T-cell (primary cell): ENCODE measurements around the gene IL1RN. TPM values are rescaled to one million over a fixed set of nuclear protein-coding genes. Genes with fewer than 3 reads are reported as not detected.

Source experiments
- ATAC-seq, 4 experiments: fragments of 200-7000 bp in 3 of 4; fragments of 150-1000 bp in 1 of 4; cut with Tn5 transposase; replicated peaks in 1 of 4; 1 replicate in 3 of 4; 2 replicates in 1 of 4; pipeline ENCODE4 v1.10.0; 2021; ENCODE audit warnings: moderate library complexity in 3 of 4, mild to moderate bottlenecking in 2 of 4, moderate number of reproducible peaks in 1 of 4
- CTCF ChIA-PET, 2 donors: fragments of 300-600 bp; sonication (Branson Sonifier 250); formaldehyde crosslinking; loops; one replicate each; lab custom pipeline; 2022; ENCODE audit warnings: antibody characterized with exemption in 2 of 2; lab: Charles Lee
- POLR2A ChIA-PET, 2 donors: fragments of 300-600 bp; sonication (Branson Sonifier 250); formaldehyde crosslinking; loops; one replicate each; lab custom pipeline; 2022; ENCODE audit warnings: antibody characterized with exemption in 2 of 2; lab: Charles Lee
- DNase-seq, 35 experiments: peaks; one replicate each; pipeline versions ENCODE4 v3.0.0 to v3.0.0-alpha.2; 2013 to 2023
- H3K27ac ChIP-seq: one replicate; pipeline ENCODE4 v1.5.1; 2013; ENCODE audit warnings: low read length
- H3K27me3 ChIP-seq, 2 experiments: replicated peaks in 1 of 2; 1 replicate in 1 of 2; 2 replicates in 1 of 2; pipeline versions ENCODE4 v1.6.1 to v1.7.0; 2013; ENCODE audit warnings: low read length in 1 of 2, mixed read lengths in 1 of 2; ENCODE audit not compliant: control insufficient read depth in 2 of 2, insufficient read depth in 2 of 2; ENCODE audit errors: extremely low read depth in 1 of 2
- H3K36me3 ChIP-seq, 2 donors: 1 replicate in 1 of 2; 2 replicates in 1 of 2; pipeline versions ENCODE4 v1.6.1 to v1.7.0; 2013; ENCODE audit warnings: low read length in 1 of 2; ENCODE audit not compliant: control insufficient read depth in 2 of 2, insufficient read depth in 1 of 2; ENCODE audit errors: extremely low read depth in 1 of 2
- H3K4me1 ChIP-seq, 2 experiments: 1 replicate in 1 of 2; 2 replicates in 1 of 2; pipeline versions ENCODE4 v1.6.1 to v1.7.0; 2013; ENCODE audit warnings: low read length in 2 of 2, mixed read lengths in 1 of 2; ENCODE audit not compliant: insufficient read depth in 2 of 2, control insufficient read depth in 1 of 2; ENCODE audit errors: extremely low read depth in 1 of 2
- H3K4me3 ChIP-seq, 2 donors: 1 replicate in 1 of 2; 2 replicates in 1 of 2; pipeline versions ENCODE4 v1.5.1 to v1.7.0; 2013; ENCODE audit warnings: mild to moderate bottlenecking in 2 of 2, low read length in 1 of 2, moderate library complexity in 1 of 2; ENCODE audit not compliant: control insufficient read depth in 1 of 2; ENCODE audit errors: extremely low read depth in 1 of 2
- H3K9me3 ChIP-seq: 2 replicates; pipeline ENCODE4 v1.7.0; 2013
- H3K27ac Mint-ChIP-seq, 2 donors: one replicate each; pipeline ENCODE4 v1.8.0; 2020 to 2021; ENCODE audit warnings: mild to moderate bottlenecking in 2 of 2, mixed read lengths in 2 of 2
- H3K27me3 Mint-ChIP-seq, 2 donors: one replicate each; pipeline ENCODE4 v1.8.0; 2021 to 2022; ENCODE audit warnings: mixed read lengths in 2 of 2
- H3K36me3 Mint-ChIP-seq: one replicate; pipeline ENCODE4 v1.8.0; 2021; ENCODE audit warnings: mixed read lengths
- H3K4me1 Mint-ChIP-seq, 3 donors: one replicate each; pipeline ENCODE4 v1.8.0; 2020 to 2022; ENCODE audit warnings: mixed read lengths in 3 of 3, mild to moderate bottlenecking in 1 of 3
- H3K4me3 Mint-ChIP-seq, 3 donors: one replicate each; pipeline ENCODE4 v1.8.0; 2020 to 2022; ENCODE audit warnings: mild to moderate bottlenecking in 3 of 3, mixed read lengths in 3 of 3, moderate library complexity in 3 of 3
- H3K9me3 Mint-ChIP-seq, 3 donors: one replicate each; pipeline ENCODE4 v1.8.0; 2020 to 2022; ENCODE audit warnings: mixed read lengths in 3 of 3
- WGBS: methylation state at CpG from one replicate; pipeline ENCODE4 v1.1.5; 2013; ENCODE audit warnings: missing lambda C conversion rate; ENCODE audit not compliant: insufficient coverage; 5-methylcytosine and 5-hydroxymethylcytosine counted together
- total RNA-seq, 35 experiments: library from RNA in 6 of 35; stranded (reverse) in 6 of 35; fragments of 120-200 nt in 1 of 35; gene quantifications; one replicate each; pipeline versions ENCODE4 v1.2.1 to v1.2.4 and lab custom pipeline; 2013 to 2026

IL1RN gene
- total RNA-seq, 5 donors from 2014 or later (not counting 1 experiment from before 2014, with no cell fraction given), result not detected

DNA sequence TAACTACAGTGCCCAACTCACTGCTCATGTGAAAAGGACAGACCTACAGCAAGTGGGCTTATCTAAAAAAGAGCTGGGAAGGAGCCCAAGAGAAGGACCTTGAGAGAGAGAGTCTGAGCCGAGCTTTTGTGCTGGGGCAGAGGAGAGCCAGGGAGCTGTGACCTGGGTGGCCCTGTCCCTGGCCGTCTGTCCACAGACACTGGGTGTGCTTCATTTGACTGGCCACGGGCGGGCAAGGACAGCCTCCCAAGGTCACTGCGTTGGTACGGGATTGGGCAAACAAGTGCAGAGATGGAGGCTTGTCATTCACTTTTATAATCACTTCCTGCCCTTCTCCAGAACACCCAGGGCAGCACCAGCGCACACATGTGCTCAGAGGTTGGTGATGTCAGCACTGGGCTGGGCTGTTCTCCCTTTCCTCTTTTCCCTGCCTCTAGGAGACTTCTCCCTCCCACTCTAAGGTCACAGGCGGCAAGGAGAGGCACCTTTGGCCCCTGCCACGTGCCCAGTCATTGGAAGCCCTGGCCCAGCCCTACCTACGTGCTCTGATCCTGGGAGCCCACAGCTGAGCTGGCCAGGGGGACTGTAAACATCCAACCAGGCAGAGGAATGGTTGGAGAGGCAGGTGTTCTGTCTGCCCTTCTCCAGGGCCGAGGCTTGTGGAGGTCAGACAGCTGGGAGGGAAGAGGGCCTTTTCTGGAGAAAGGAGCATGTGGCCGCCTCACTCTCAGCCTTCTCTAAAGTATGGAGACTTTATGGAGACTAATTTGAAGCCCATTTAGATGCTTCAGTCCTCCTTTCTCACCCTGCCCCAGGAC, 39.9 kb downstream of the IL1RN start:
- no peaks in the 10 kb centered on the region for H3K27me3 Mint-ChIP-seq
- H3K9me3 ChIP-seq, result no peaks in the 10 kb centered on the region
- no peak overlapping the region for H3K4me3 ChIP-seq
- no peaks in the 10 kb centered on the region for H3K27me3 ChIP-seq
- no peaks in the 10 kb centered on the region for H3K36me3 ChIP-seq
- ChIA-PET POLR2A (interaction anchor here in 1 of 2 donors (0.5 kb wide), 1 partner anchor 55 kb away, joined by 3 read pairs; no protein-coding TSS in a partner anchor), CTCF (interaction anchor here (0.9 to 2.1 kb wide), 4 partner anchors 11 to 37 kb away, joined by 3 to 14 read pairs (median 6); no protein-coding TSS in a partner anchor)
- H3K27ac ChIP-seq, result peak overlapping the region; percentile 85
- DNase-seq, result peak in 10 of 35 experiments; percentile 16 to 61 (median 38)
- H3K27ac Mint-ChIP-seq, result peak overlapping the region; percentile 96 to 100
- H3K4me1 Mint-ChIP-seq, result peaks cover 78 to 83% (median 79%) of the 10 kb centered on the region in 3 donors
- peak overlapping the region; percentile 62 to 70 (median 63) for H3K4me3 Mint-ChIP-seq
- ATAC-seq, result peak; percentile 65 to 70 (median 68)
- peaks cover 44 to 57% of the 10 kb centered on the region in 2 experiments for H3K4me1 ChIP-seq
- H3K36me3 Mint-ChIP-seq, result no peaks in the 10 kb centered on the region
- H3K9me3 Mint-ChIP-seq, result peaks cover 0 to 3% (median 0%) of the 10 kb centered on the region in 3 donors
- 69% methylated on average over 2 of the region's 12 CpGs for WGBS

DNA sequence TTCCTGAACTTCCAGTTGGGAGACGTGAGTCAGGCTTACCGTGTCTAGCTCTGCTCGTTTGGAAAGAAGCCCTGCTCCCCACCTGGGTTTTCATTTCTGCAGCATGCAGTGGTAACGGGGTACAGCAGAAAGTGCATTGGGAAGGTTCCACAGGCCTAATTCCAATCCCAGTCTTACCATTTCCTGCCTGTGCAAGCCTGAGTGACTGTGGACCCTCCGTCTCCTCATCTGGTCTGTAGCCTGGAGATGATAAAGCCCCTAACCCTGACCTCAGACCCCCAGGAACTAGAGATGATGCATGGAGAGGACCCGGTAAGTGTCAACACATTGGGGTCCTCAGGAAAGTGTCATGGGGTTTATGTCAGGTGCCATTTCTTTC, 40.6 kb downstream of the IL1RN start:
- Histone ChIP-seq H3K36me3 (no peaks in the 10 kb centered on the region), H3K4me1 (peaks cover 46 to 64% of the 10 kb centered on the region in 2 experiments), H3K27me3 (no peaks in the 10 kb centered on the region), H3K9me3 (no peaks in the 10 kb centered on the region), H3K4me3 (no peak overlapping the region), H3K27ac (peak overlapping the region; percentile 85)
- Mint-ChIP-seq H3K4me3 (peak overlapping the region in 2 of 3 donors; percentile 62 to 70), H3K4me1 (peaks cover 78 to 83% (median 79%) of the 10 kb centered on the region in 3 donors), H3K27ac (peak overlapping the region; percentile 96 to 100), H3K27me3 (no peaks in the 10 kb centered on the region), H3K9me3 (peaks cover 0 to 3% (median 0%) of the 10 kb centered on the region in 3 donors), H3K36me3 (no peaks in the 10 kb centered on the region)
- WGBS, result 94% methylated on average over 3 of the region's 6 CpGs
- CTCF ChIA-PET, result interaction anchor here (0.6 to 1.5 kb wide), 3 partner anchors 30 to 200 kb away, joined by 3 to 7 read pairs (median 4); no protein-coding TSS in a partner anchor
- POLR2A ChIA-PET, result interaction anchor here in 1 of 2 donors (0.5 to 1.1 kb wide), 2 partner anchors 12 to 56 kb away, joined by 3 read pairs; no protein-coding TSS in a partner anchor
- ATAC-seq (no peak), DNase-seq (no peak)

- Histone ChIP-seq H3K36me3 (no peaks in the 10 kb centered on the region), H3K4me1 (peaks cover 50 to 74% of the 10 kb centered on the region in 2 experiments), H3K27ac (peak overlapping the region; percentile 85), H3K27me3 (no peaks in the 10 kb centered on the region), H3K9me3 (no peaks in the 10 kb centered on the region), H3K4me3 (peak overlapping the region; percentile 11 to 13)
- Mint-ChIP-seq H3K4me1 (peaks cover 84 to 91% (median 86%) of the 10 kb centered on the region in 3 donors), H3K27ac (peak overlapping the region; percentile 96 to 100), H3K36me3 (no peaks in the 10 kb centered on the region), H3K9me3 (peaks cover 0 to 3% (median 0%) of the 10 kb centered on the region in 3 donors), H3K4me3 (peak overlapping the region; percentile 29 to 70 (median 62)), H3K27me3 (no peaks in the 10 kb centered on the region)
- POLR2A ChIA-PET, result interaction anchor here in 1 of 2 donors (1.1 kb wide), 1 partner anchor 11 kb away, joined by 3 read pairs; no protein-coding TSS in a partner anchor
- ATAC-seq, result peak; percentile 50 to 60 (median 56)
- CTCF ChIA-PET, result no interaction called here
- WGBS, result 49% methylated on average over 7 of the region's 8 CpGs
- peak in 15 of 35 experiments; percentile 10 to 77 (median 37) for DNase-seq
Observed at GRCh38 chr2:113169002-113169530, 41.7 kb downstream of the IL1RN start.

- no peaks in the 10 kb centered on the region for H3K36me3 ChIP-seq
- H3K27me3 ChIP-seq, result no peaks in the 10 kb centered on the region
- peaks cover 82 to 86% (median 85%) of the 10 kb centered on the region in 3 donors for H3K4me1 Mint-ChIP-seq
- H3K27me3 Mint-ChIP-seq, result no peaks in the 10 kb centered on the region
- no peak for ATAC-seq
- peak overlapping the region; percentile 26 for H3K27ac ChIP-seq
- H3K9me3 ChIP-seq, result no peaks in the 10 kb centered on the region
- H3K9me3 Mint-ChIP-seq, result peaks cover 0 to 3% (median 0%) of the 10 kb centered on the region in 3 donors
- no peak overlapping the region for H3K4me3 ChIP-seq
- CTCF ChIA-PET, result no interaction called here
- H3K4me1 ChIP-seq, result peaks cover 50 to 78% of the 10 kb centered on the region in 2 experiments
- no peaks in the 10 kb centered on the region for H3K36me3 Mint-ChIP-seq
- POLR2A ChIA-PET, result no interaction called here
- H3K27ac Mint-ChIP-seq, result peak overlapping the region; percentile 87 to 91
- no peak for DNase-seq
- H3K4me3 Mint-ChIP-seq, result peak overlapping the region in 2 of 3 donors; percentile 25 to 53
- 100% methylated on average over 1 of the region's 3 CpGs for WGBS
Observed at GRCh38 chr2:113169586-113169985, 42.2 kb downstream of the IL1RN start.

DNA sequence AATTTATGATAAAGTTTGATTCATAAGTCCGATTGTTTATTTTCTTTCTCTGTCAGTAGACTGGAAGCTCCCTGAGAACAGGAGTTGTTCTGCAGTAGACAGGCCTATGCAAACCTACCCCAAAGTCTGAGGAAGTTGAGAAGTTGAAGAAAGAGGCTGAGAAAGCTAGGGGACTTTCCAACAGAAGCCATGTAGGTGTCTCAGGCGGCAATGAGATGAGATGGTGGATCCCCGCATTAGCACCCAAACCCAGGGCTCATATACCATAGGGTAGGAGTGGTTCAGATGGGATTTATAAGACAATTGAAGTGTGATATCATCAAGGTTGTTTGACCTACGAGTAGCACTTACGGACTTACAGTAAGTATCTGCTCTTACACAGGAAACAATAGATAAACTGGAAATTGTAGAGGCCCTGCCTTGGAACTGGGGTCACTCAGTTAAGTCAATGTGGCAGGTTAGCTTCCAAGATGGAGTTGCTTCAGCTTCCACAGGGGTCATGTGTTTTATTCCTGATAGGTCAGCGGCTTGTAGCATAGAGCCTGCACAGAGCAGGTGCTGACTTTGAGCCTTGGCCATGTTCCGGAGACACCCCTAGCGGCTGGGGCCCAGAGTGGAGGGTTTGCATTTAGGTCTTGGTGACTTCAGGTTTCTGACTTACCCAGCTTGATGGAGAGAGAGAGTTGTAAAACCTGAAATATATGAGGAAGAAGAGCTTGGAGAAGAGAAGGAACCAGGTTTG, 44.1 kb downstream of the IL1RN start:
- H3K36me3 ChIP-seq, result peaks cover 0 to 7% of the 10 kb centered on the region in 2 donors
- peaks cover 83 to 85% (median 84%) of the 10 kb centered on the region in 3 donors for H3K4me1 Mint-ChIP-seq
- peak overlapping the region; percentile 90 to 96 for H3K27ac Mint-ChIP-seq
- peaks cover 0 to 3% (median 0%) of the 10 kb centered on the region in 3 donors for H3K9me3 Mint-ChIP-seq
- H3K4me3 ChIP-seq, result no peak overlapping the region
- ATAC-seq (no peak), DNase-seq (peak in 1 of 35 experiments; percentile 35)
- H3K4me1 ChIP-seq, result peaks cover 54 to 94% of the 10 kb centered on the region in 2 experiments
- peaks cover 6% of the 10 kb centered on the region for H3K36me3 Mint-ChIP-seq
- H3K27me3 Mint-ChIP-seq, result peaks cover 0 to 2% of the 10 kb centered on the region in 2 donors
- H3K4me3 Mint-ChIP-seq, result peak overlapping the region in 1 of 3 donors; percentile 86
- H3K9me3 ChIP-seq, result no peaks in the 10 kb centered on the region
- 95% methylated on average over 3 of the region's 8 CpGs for WGBS
- no peaks in the 10 kb centered on the region for H3K27me3 ChIP-seq
- peak overlapping the region; percentile 25 for H3K27ac ChIP-seq
- ChIA-PET POLR2A (no interaction called here), CTCF (interaction anchor here (0.7 to 7.9 kb wide), 2 partner anchors 32 to 33 kb away, joined by 3 to 99 read pairs; no protein-coding TSS in a partner anchor)
